HG03565 (cell line): ENCODE measurements around the gene SUPT16H.

Experiments used
- ATAC-seq: cut with Tn5 transposase; IDR thresholded peaks from one replicate; pipeline ENCODE4 v1.9.1; 2021; ENCODE audit warnings: mild to moderate bottlenecking, moderate library complexity; ENCODE audit not compliant: unreplicated experiment

Gene SUPT16H

GRCh38 chr14:21369949-21370679 lies 13.7 kb downstream of the SUPT16H start:
- ATAC-seq, result no peak

GRCh38 chr14:21367582-21368144 lies 16.2 kb downstream of the SUPT16H start:
- no peak for ATAC-seq

GRCh38 chr14:21356511-21356910 lies 27.3 kb downstream of the SUPT16H start:
- no peak for ATAC-seq

- no peak for ATAC-seq
These were observed 31.2 kb downstream of the SUPT16H start for GRCh38 chr14:21352587-21352986.

GRCh38 chr14:21350539-21350938 lies 33.3 kb downstream of the SUPT16H start:
- no peak for ATAC-seq

GRCh38 chr14:21347201-21347600 lies 36.6 kb downstream of the SUPT16H start:
- ATAC-seq, result no peak

- ATAC-seq, result no peak
These were observed 37.2 kb downstream of the SUPT16H start for GRCh38 chr14:21346532-21347135.

GRCh38 chr14:21343035-21343794 lies 40.6 kb downstream of the SUPT16H start:
- no peak for ATAC-seq

- ATAC-seq, result no peak
These were observed 49.5 kb downstream of the SUPT16H start for GRCh38 chr14:21334202-21334906.

GRCh38 chr14:21332950-21333349 lies 50.9 kb downstream of the SUPT16H start:
- no peak for ATAC-seq

GRCh38 chr14:21326972-21327371 lies 56.8 kb downstream of the SUPT16H start:
- ATAC-seq, result no peak

GRCh38 chr14:21322716-21323115 lies 61.1 kb downstream of the SUPT16H start:
- ATAC-seq, result no peak

- ATAC-seq, result no peak
These were observed 62.9 kb downstream of the SUPT16H start for GRCh38 chr14:21320913-21321312.

GRCh38 chr14:21317398-21317797 lies 66.4 kb downstream of the SUPT16H start:
- no peak for ATAC-seq

- ATAC-seq, result no peak
These were observed 70.3 kb downstream of the SUPT16H start for GRCh38 chr14:21313512-21313911.

- ATAC-seq, result no peak
These were observed 72.2 kb downstream of the SUPT16H start for GRCh38 chr14:21311614-21312013.

- ATAC-seq, result no peak
These were observed 73.9 kb downstream of the SUPT16H start for GRCh38 chr14:21309956-21310355.

- ATAC-seq, result no peak
These were observed 74.6 kb downstream of the SUPT16H start for GRCh38 chr14:21309238-21309636.

GRCh38 chr14:21308479-21309237 lies 75.2 kb downstream of the SUPT16H start:
- peak; percentile 74 for ATAC-seq

- no peak for ATAC-seq
These were observed 75.7 kb downstream of the SUPT16H start for GRCh38 chr14:21308132-21308478.
